SK-N-SH (cell line): Measurements from ENCODE around the gene KIF16B. TPM values are rescaled to one million over a fixed set of nuclear protein-coding genes. Genes with fewer than 3 reads are reported as not detected.
"Not testable (repeated sequence)": the region's sequence is repeated elsewhere in the genome, so short reads cannot be mapped to it uniquely, and the experiment has no call there.

Experiments
- CTCF ChIA-PET: fragments of 300-600, 350-600 bp; formaldehyde crosslinking; extraction: SDS; loops from one replicate; lab custom pipeline; 2021; lab: Yijun Ruan, JAX
- POLR2A ChIA-PET: fragments of 350-600 bp; sonication (Branson Sonifier 250); formaldehyde crosslinking; extraction: SDS; loops from one replicate; lab custom pipeline; 2020; ENCODE audit warnings: antibody characterized with exemption, inconsistent platforms; lab: Yijun Ruan, JAX
- DNase-seq: peaks from one replicate; pipeline ENCODE4 v3.0.0; 2012
- H2AFZ ChIP-seq: fragments of 200-600 bp; sonication (generic); 2 replicates; pipeline ENCODE4 v1.8.1; 2016; ENCODE audit warnings: antibody characterized with exemption, mild to moderate bottlenecking, low read depth
- H3F3A ChIP-seq: fragments of 200-600 bp; sonication (generic); replicated peaks from 2 replicates; pipeline ENCODE3; 2016; ENCODE audit warnings: antibody characterized with exemption, mild to moderate bottlenecking; ENCODE audit not compliant: insufficient read depth
- H3K27ac ChIP-seq, 2 experiments: fragments of 200-500 bp in 1 of 2; fragments of 200-600 bp in 1 of 2; sonication (Bioruptor generic) in 1 of 2; sonication (generic), shearing (Covaris generic) in 1 of 2; 2 replicates each; pipeline versions ENCODE4 v1.5.1 to v1.6.1; 2014 to 2016; ENCODE audit warnings: low read depth in 2 of 2, inconsistent platforms in 1 of 2, low read length in 1 of 2, mild to moderate bottlenecking in 1 of 2, mixed read lengths in 1 of 2
- H3K27me3 ChIP-seq: fragments of 200-600 bp; sonication (generic), shearing (Covaris generic); 2 replicates; pipeline ENCODE4 v1.6.1; 2016; ENCODE audit warnings: mixed run types; ENCODE audit not compliant: insufficient read depth
- H3K36me3 ChIP-seq, 2 experiments: fragments of 200-500 bp in 1 of 2; fragments of 200-600 bp in 1 of 2; sonication (Bioruptor generic) in 1 of 2; sonication (generic) in 1 of 2; replicated peaks in 1 of 2; 2 replicates each; pipeline versions ENCODE3 to v1.5.1; 2014 to 2016; ENCODE audit warnings: low read length in 1 of 2, mild to moderate bottlenecking in 1 of 2; ENCODE audit not compliant: insufficient read depth in 2 of 2, control insufficient read depth in 1 of 2
- H3K4me1 ChIP-seq, 2 experiments: fragments of 200-500 bp in 1 of 2; fragments of 200-600 bp in 1 of 2; sonication (Bioruptor generic) in 1 of 2; sonication (generic), shearing (Covaris generic) in 1 of 2; 2 replicates each; pipeline versions ENCODE4 v1.5.1 to v1.6.1; 2014 to 2016; ENCODE audit warnings: low read depth in 1 of 2, low read length in 1 of 2, mixed run types in 1 of 2; ENCODE audit not compliant: insufficient read depth in 2 of 2, control insufficient read depth in 1 of 2
- H3K4me2 ChIP-seq: fragments of 200-600 bp; sonication (generic), shearing (Covaris generic); 2 replicates; pipeline ENCODE4 v1.6.1; 2017; ENCODE audit warnings: mixed run types
- H3K4me3 ChIP-seq, 2 experiments: fragments of 200-500 bp in 1 of 2; fragments of 200-600 bp in 1 of 2; sonication (Bioruptor generic) in 1 of 2; sonication (generic), shearing (Covaris generic) in 1 of 2; 2 replicates each; pipeline versions ENCODE4 v1.5.1 to v1.8.1; 2014 to 2016; ENCODE audit warnings: low read depth in 2 of 2, inconsistent platforms in 1 of 2, low read length in 1 of 2, mild to moderate bottlenecking in 1 of 2, mixed read lengths in 1 of 2, moderate library complexity in 1 of 2
- H3K79me2 ChIP-seq: fragments of 200-600 bp; sonication (generic); 2 replicates; pipeline ENCODE4 v1.8.1; 2017; ENCODE audit warnings: mild to moderate bottlenecking; ENCODE audit not compliant: insufficient read depth
- H3K9ac ChIP-seq: fragments of 200-600 bp; sonication (generic); 2 replicates; pipeline ENCODE4 v1.6.1; 2017; ENCODE audit warnings: mixed run types
- H3K9me2 ChIP-seq: fragments of 200-600 bp; sonication (generic); 2 replicates; pipeline ENCODE4 v1.6.1; 2017; ENCODE audit warnings: mixed run types
- H3K9me3 ChIP-seq: fragments of 200-600 bp; sonication (generic); 2 replicates; pipeline ENCODE4 v1.6.1; 2017; ENCODE audit warnings: mixed run types, mild to moderate bottlenecking, moderate library complexity
- H4K20me1 ChIP-seq: fragments of 200-600 bp; sonication (generic); 2 replicates; pipeline ENCODE4 v1.6.1; 2017; ENCODE audit warnings: mild to moderate bottlenecking, mixed run types; ENCODE audit not compliant: insufficient read depth
- ELF1 ChIP-seq: IDR thresholded peaks from 2 replicates; pipeline ENCODE4 v1.4.0; 2012
- EP300 ChIP-seq, 2 experiments: IDR thresholded peaks; 2 replicates each; pipeline versions ENCODE4 v1.4.0 to v1.6.1; 2012; ENCODE audit warnings: borderline replicate concordance in 1 of 2, low read depth in 1 of 2, low read length in 1 of 2
- FOSL2 ChIP-seq: IDR thresholded peaks from 2 replicates; pipeline ENCODE4 v1.4.0; 2012; ENCODE audit warnings: low read depth, mild to moderate bottlenecking, moderate library complexity, borderline replicate concordance
- FOXM1 ChIP-seq: IDR thresholded peaks from 2 replicates; pipeline ENCODE4 v1.4.0; 2012; ENCODE audit warnings: low read depth, mild to moderate bottlenecking
- MXI1 ChIP-seq: IDR thresholded peaks from 2 replicates; pipeline ENCODE4 v1.6.1; 2012; ENCODE audit warnings: mild to moderate bottlenecking, low read depth, low read length, improper control_type of control experiment
- NFIC ChIP-seq: IDR thresholded peaks from 2 replicates; pipeline ENCODE4 v1.4.0; 2012; ENCODE audit warnings: borderline replicate concordance
- RAD21 ChIP-seq: IDR thresholded peaks from 2 replicates; pipeline ENCODE4 v1.6.1; 2012; ENCODE audit warnings: mild to moderate bottlenecking, low read length
- RCOR1 ChIP-seq: fragments of 150-350 bp; IDR thresholded peaks from 2 replicates; pipeline ENCODE4 v1.6.1; 2017; ENCODE audit warnings: antibody characterized with exemption, low read length
- RXRA ChIP-seq: IDR thresholded peaks from 2 replicates; pipeline ENCODE4 v1.4.0; 2012; ENCODE audit warnings: low read depth, mild to moderate bottlenecking, borderline replicate concordance
- SIN3A ChIP-seq: IDR thresholded peaks from 2 replicates; pipeline ENCODE4 v1.6.1; 2012; ENCODE audit warnings: low read depth, mild to moderate bottlenecking, low read length, moderate library complexity, borderline replicate concordance
- SMC3 ChIP-seq: IDR thresholded peaks from 2 replicates; pipeline ENCODE4 v1.6.1; 2012; ENCODE audit warnings: low read depth, low read length, improper control_type of control experiment
- TAF1 ChIP-seq: IDR thresholded peaks from 2 replicates; pipeline ENCODE4 v1.6.1; 2012; ENCODE audit warnings: low read depth, mild to moderate bottlenecking, low read length, moderate library complexity, borderline replicate concordance
- TEAD4 ChIP-seq: IDR thresholded peaks from 2 replicates; pipeline ENCODE4 v1.4.0; 2012; ENCODE audit warnings: mild to moderate bottlenecking, borderline replicate concordance; ENCODE audit not compliant: insufficient read depth
- WGBS: methylation state at CpG from one replicate; pipeline ENCODE4 v1.1.6; 2017; ENCODE audit warnings: low lambda C conversion rate; 5-methylcytosine and 5-hydroxymethylcytosine counted together
- polyA plus RNA-seq, 3 experiments: library from polyadenylated mRNA; depleted of rRNA; stranded (reverse); fragments of >200 nt; gene quantifications; 2 replicates each; pipeline ENCODE4 v1.2.3, GENCODE V29; 2012
- TF ChIP-seq, protein P1 (sequence below): fragments of 150-350 bp; IDR thresholded peaks from 2 replicates; pipeline ENCODE4 v1.6.1; 2016; ENCODE audit warnings: mild to moderate bottlenecking, low read depth, low read length
- TF ChIP-seq, protein P2 (sequence below): IDR thresholded peaks from 2 replicates; pipeline ENCODE4 v1.4.0; 2012; ENCODE audit warnings: low read depth
- TF ChIP-seq, protein P3 (sequence below): IDR thresholded peaks from 2 replicates; pipeline ENCODE4 v1.4.0; 2012; ENCODE audit warnings: low read depth, borderline replicate concordance
- TF ChIP-seq, protein P4 (sequence below): fragments of 150-350 bp; IDR thresholded peaks from 2 replicates; pipeline ENCODE4 v1.6.1; 2017; ENCODE audit warnings: antibody characterized with exemption, low read length, low read depth, borderline replicate concordance

Gene KIF16B
- polyA plus RNA-seq, 1 of the 3 experiments (the other 2 are of a cell fraction), result 3.3 TPM

DNA sequence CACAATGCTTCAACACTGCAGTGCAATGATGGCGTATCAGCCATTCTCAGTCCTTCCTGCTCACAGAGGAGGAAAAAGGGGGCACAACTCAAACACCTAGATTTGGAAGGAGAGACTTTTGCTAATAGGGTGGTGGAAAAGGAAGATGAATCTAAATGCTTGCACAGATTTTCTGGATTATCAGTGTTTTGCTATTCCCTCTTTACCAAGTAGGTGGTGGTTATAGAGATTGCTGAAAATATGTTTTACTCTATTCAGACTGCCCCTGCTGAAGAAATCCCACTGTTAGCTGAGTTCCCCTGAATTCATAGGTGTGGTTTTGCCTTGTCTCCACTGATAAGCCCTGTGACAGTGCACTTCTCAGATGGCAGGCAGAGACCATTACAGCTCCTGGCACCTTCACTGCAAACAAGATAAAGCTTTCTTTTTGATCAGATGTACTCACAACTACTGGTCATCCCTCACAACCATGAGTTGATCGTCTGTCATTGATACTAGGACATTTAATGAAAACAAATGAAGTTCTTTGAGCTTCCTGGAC is 311.4 kb downstream of the KIF16B start (continued):
- TF ChIP-seq RAD21 (no peak), NFIC (no peak), RXRA (no peak), SIN3A (no peak), FOXM1 (no peak), SMC3 (no peak), TAF1 (no peak), TEAD4 (no peak), FOSL2 (no peak), ELF1 (no peak)
- TF ChIP-seq, all 33 proteins: peak for 0

DNA sequence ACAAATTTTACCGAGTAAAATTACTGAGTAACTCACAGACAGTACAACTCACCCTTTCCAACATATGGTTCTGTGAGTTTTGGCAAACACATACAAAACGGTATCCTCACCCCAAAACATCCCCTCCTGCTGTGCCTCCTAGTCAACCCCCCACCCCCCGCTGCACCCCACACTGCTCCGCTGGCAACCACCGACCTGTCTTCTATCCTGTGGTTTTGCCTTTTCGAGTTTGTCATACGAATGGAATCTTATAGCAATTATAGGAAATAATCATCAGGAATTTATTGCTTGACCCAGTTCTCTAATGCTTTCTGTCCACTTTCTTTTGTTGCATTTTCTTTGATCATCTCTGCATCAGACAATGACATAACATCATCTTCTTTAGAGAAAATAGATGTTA is 312.3 kb downstream of the KIF16B start:
- Histone ChIP-seq H3K4me3 (no peak overlapping the region), H3K79me2 (no peaks in the 10 kb centered on the region), H3K9me3 (no peaks in the 10 kb centered on the region), H3K27ac (no peak overlapping the region), H3K9me2 (no peaks in the 10 kb centered on the region), H3K4me2 (no peak overlapping the region), H3K4me1 (peaks cover 0 to 8% of the 10 kb centered on the region in 2 experiments; a peak in 1 of 4 replicates), H2AFZ (no peak overlapping the region), H3F3A (no peaks in the 10 kb centered on the region), H4K20me1 (no peaks in the 10 kb centered on the region), H3K9ac (no peak overlapping the region), H3K36me3 (no peaks in the 10 kb centered on the region), H3K27me3 (no peaks in the 10 kb centered on the region)
- TF ChIP-seq RCOR1 (no peak), MXI1 (no peak), EP300 (IDR thresholded peaks at IDR 0.05; ENCODE audit: borderline replicate concordance in 1 of 2, low read depth in 1 of 2, low read length in 1 of 2) (no peak)
- TF ChIP-seq, protein P1, sequence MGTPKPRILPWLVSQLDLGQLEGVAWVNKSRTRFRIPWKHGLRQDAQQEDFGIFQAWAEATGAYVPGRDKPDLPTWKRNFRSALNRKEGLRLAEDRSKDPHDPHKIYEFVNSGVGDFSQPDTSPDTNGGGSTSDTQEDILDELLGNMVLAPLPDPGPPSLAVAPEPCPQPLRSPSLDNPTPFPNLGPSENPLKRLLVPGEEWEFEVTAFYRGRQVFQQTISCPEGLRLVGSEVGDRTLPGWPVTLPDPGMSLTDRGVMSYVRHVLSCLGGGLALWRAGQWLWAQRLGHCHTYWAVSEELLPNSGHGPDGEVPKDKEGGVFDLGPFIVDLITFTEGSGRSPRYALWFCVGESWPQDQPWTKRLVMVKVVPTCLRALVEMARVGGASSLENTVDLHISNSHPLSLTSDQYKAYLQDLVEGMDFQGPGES, result no peak
- TF ChIP-seq, protein P2, sequence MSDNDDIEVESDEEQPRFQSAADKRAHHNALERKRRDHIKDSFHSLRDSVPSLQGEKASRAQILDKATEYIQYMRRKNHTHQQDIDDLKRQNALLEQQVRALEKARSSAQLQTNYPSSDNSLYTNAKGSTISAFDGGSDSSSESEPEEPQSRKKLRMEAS, result no peak
- TF ChIP-seq, protein P3, sequence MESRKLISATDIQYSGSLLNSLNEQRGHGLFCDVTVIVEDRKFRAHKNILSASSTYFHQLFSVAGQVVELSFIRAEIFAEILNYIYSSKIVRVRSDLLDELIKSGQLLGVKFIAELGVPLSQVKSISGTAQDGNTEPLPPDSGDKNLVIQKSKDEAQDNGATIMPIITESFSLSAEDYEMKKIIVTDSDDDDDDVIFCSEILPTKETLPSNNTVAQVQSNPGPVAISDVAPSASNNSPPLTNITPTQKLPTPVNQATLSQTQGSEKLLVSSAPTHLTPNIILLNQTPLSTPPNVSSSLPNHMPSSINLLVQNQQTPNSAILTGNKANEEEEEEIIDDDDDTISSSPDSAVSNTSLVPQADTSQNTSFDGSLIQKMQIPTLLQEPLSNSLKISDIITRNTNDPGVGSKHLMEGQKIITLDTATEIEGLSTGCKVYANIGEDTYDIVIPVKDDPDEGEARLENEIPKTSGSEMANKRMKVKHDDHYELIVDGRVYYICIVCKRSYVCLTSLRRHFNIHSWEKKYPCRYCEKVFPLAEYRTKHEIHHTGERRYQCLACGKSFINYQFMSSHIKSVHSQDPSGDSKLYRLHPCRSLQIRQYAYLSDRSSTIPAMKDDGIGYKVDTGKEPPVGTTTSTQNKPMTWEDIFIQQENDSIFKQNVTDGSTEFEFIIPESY, result no peak
- TF ChIP-seq, protein P4, sequence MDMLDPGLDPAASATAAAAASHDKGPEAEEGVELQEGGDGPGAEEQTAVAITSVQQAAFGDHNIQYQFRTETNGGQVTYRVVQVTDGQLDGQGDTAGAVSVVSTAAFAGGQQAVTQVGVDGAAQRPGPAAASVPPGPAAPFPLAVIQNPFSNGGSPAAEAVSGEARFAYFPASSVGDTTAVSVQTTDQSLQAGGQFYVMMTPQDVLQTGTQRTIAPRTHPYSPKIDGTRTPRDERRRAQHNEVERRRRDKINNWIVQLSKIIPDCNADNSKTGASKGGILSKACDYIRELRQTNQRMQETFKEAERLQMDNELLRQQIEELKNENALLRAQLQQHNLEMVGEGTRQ, result no peak
- POLR2A ChIA-PET, result no interaction called here
- no peak for DNase-seq
- CTCF ChIA-PET, result interaction anchor here (0.6 kb wide), 1 partner anchor 109 kb away, joined by 3 read pairs; no protein-coding TSS in a partner anchor
- WGBS, result 40% methylated on average over 7 of the region's 7 CpGs

DNA sequence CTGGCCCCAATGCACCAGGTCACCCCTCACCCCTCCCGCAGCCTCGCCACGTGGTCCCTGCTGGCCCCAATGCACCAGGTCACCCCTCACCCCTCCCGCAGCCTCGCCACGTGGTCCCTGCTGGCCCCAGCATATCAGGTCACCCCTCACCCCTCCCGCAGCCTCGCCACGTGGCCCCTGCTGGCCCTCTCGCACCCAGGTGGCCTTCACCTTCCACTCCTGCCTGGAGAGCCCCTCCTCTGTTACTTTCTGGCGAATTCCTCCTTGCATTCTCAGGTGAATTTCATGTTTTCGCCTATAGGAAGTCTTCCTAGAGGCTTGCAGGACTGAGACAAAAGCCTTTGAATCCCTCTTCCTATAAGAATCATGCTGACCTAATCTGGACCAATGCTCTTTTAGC is 313.1 kb downstream of the KIF16B start:
- H3K79me2 ChIP-seq, DNase-seq, H3K9ac ChIP-seq, H3K9me2 ChIP-seq, H3K27me3 ChIP-seq, H4K20me1 ChIP-seq, H3K4me2 ChIP-seq, H3K9me3 ChIP-seq, H3K27ac ChIP-seq, H3K4me1 ChIP-seq, H3K36me3 ChIP-seq, H3K4me3 ChIP-seq, H3F3A ChIP-seq, H2AFZ ChIP-seq, POLR2A ChIA-PET: not testable (repeated sequence)
- WGBS, result 45% methylated on average over 7 of the region's 12 CpGs
- CTCF ChIA-PET, result interaction anchor here (0.6 kb wide), 1 partner anchor 110 kb away, joined by 3 read pairs; no protein-coding TSS in a partner anchor
